22Rv1 (cell line): Measurements from ENCODE around the gene PPP1CC.

ENCODE experiments used
- ZFX ChIP-seq: fragments of 450-650 bp; IDR thresholded peaks from 2 replicates; pipeline ENCODE4 v1.6.1; 2017; ENCODE audit warnings: antibody characterized with exemption, borderline replicate concordance
- TF ChIP-seq, protein P1 (sequence below): fragments of 450-650 bp; IDR thresholded peaks from 2 replicates; pipeline ENCODE4 v1.5.1; 2017; ENCODE audit warnings: mild to moderate bottlenecking

DNA sequence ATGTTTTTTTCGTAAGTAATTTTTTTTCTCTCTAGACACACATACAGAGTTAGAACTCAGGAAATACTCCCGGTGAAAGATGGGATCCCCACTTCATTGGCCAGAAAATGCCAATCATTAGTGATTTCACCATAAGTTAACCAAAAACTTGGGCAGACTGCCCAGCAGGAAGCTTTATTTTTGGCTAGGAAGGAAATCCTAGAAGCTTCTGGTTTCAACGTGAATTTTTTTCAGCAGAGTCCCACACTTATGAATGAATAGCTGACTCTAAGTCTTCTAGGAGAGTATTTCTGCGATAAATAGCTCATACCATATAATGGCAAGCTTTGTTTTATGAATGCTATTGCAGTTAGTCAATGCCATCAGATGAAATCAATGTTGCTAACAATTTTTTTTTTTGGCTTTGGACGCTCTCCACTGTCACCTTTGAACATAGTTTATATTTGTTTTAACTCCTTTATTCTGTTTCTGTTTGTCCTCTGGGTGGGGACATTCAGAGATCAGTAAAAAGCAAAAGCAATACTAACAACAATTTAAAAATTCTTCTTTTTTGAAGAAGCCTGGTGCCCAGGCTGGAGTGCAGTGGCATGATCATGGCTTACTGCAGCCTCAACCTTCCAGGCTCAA, 9.5 kb downstream of the PPP1CC start:
- TF ChIP-seq, protein P1, sequence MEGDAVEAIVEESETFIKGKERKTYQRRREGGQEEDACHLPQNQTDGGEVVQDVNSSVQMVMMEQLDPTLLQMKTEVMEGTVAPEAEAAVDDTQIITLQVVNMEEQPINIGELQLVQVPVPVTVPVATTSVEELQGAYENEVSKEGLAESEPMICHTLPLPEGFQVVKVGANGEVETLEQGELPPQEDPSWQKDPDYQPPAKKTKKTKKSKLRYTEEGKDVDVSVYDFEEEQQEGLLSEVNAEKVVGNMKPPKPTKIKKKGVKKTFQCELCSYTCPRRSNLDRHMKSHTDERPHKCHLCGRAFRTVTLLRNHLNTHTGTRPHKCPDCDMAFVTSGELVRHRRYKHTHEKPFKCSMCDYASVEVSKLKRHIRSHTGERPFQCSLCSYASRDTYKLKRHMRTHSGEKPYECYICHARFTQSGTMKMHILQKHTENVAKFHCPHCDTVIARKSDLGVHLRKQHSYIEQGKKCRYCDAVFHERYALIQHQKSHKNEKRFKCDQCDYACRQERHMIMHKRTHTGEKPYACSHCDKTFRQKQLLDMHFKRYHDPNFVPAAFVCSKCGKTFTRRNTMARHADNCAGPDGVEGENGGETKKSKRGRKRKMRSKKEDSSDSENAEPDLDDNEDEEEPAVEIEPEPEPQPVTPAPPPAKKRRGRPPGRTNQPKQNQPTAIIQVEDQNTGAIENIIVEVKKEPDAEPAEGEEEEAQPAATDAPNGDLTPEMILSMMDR: no peak
- no peak for TF ChIP-seq ZFX
